Fibroblast of pulmonary artery (primary cell): ENCODE data around the gene ZBTB47.

Experiments
- DNase-seq: peaks from one replicate; pipeline ENCODE4 v3.0.0-alpha.2; 2010; ENCODE audit warnings: low read depth
- H3K4me3 ChIP-seq: replicated peaks from 2 replicates; pipeline ENCODE4 v1.5.1; 2011; ENCODE audit warnings: low read depth, mild to moderate bottlenecking, control low read depth, low read length, moderate library complexity
- CTCF ChIP-seq: IDR thresholded peaks from 2 replicates; pipeline ENCODE4 v1.5.1; 2011; ENCODE audit warnings: mild to moderate bottlenecking, control low read depth, low read length, inconsistent platforms; ENCODE audit errors: missing control alignments

ZBTB47 gene

GRCh38 chr3:42639192-42639591 is 14.3 kb upstream of the ZBTB47 start:
- H3K4me3 ChIP-seq = no peak overlapping the region
- TF ChIP-seq CTCF = no peak
- DNase-seq = no peak

- no peak overlapping the region for H3K4me3 ChIP-seq
- DNase-seq = no peak
- no peak for TF ChIP-seq CTCF
These were observed 13.4 kb upstream of the ZBTB47 start for GRCh38 chr3:42640129-42640528.

- TF ChIP-seq CTCF = no peak
- no peak for DNase-seq
- no peak overlapping the region for H3K4me3 ChIP-seq
These were observed 12.6 kb upstream of the ZBTB47 start for GRCh38 chr3:42640771-42641370.

GRCh38 chr3:42647821-42648459 is 5.6 kb upstream of the ZBTB47 start:
- DNase-seq = no peak
- H3K4me3 ChIP-seq = no peak overlapping the region
- TF ChIP-seq CTCF = no peak

GRCh38 chr3:42649006-42649405 is 4.5 kb upstream of the ZBTB47 start:
- no peak overlapping the region for H3K4me3 ChIP-seq
- no peak for DNase-seq
- no peak for TF ChIP-seq CTCF

GRCh38 chr3:42649783-42650182 is 3.7 kb upstream of the ZBTB47 start:
- H3K4me3 ChIP-seq = no peak overlapping the region

More at GRCh38 chr3:42649783-42650182, 3.7 kb upstream of the ZBTB47 start:
- no peak for DNase-seq
- no peak for TF ChIP-seq CTCF
